Karpas-422 (cell line): ENCODE data around the gene RFPL3. TPM values are rescaled to one million over a fixed set of nuclear protein-coding genes. Genes with fewer than 3 reads are reported as not detected.
"Not testable (repeated sequence)": the region's sequence is repeated elsewhere in the genome, so short reads cannot be mapped to it uniquely, and the experiment has no call there.

ENCODE experiments used
- DNase-seq: peaks from one replicate; pipeline ENCODE4 v3.0.0-alpha.2; 2015
- H2AFZ ChIP-seq: fragments of 200-600 bp; sonication (generic); 2 replicates; pipeline ENCODE4 v1.6.1; 2014; ENCODE audit warnings: antibody characterized with exemption, low read length, mixed read lengths
- H3K27ac ChIP-seq: fragments of 200-600 bp; sonication (generic); 2 replicates; pipeline ENCODE4 v1.5.1; 2014; ENCODE audit warnings: mild to moderate bottlenecking, low read length, moderate library complexity
- H3K27me3 ChIP-seq: fragments of 200-600 bp; sonication (generic); 2 replicates; pipeline ENCODE4 v1.6.1; 2014; ENCODE audit warnings: low read length, mixed read lengths
- H3K36me3 ChIP-seq: fragments of 200-600 bp; sonication (generic); 2 replicates; pipeline ENCODE4 v1.6.1; 2014; ENCODE audit warnings: low read length, mixed read lengths; ENCODE audit not compliant: insufficient read depth
- H3K4me1 ChIP-seq: fragments of 200-600 bp; sonication (generic); 2 replicates; pipeline ENCODE4 v1.6.1; 2014; ENCODE audit warnings: mild to moderate bottlenecking, low read length, mixed read lengths
- H3K4me2 ChIP-seq: fragments of 200-600 bp; sonication (generic); 2 replicates; pipeline ENCODE4 v1.6.1; 2014; ENCODE audit warnings: low read length, low read depth, mild to moderate bottlenecking; ENCODE audit not compliant: poor library complexity, severe bottlenecking
- H3K4me3 ChIP-seq: fragments of 200-600 bp; sonication (generic); 2 replicates; pipeline ENCODE4 v1.5.1; 2014; ENCODE audit warnings: mild to moderate bottlenecking, antibody characterized with exemption, low read length, mixed read lengths
- H3K79me2 ChIP-seq: fragments of 200-600 bp; sonication (generic); 2 replicates; pipeline ENCODE4 v1.6.1; 2014; ENCODE audit warnings: mild to moderate bottlenecking, low read length, mixed read lengths
- H3K9ac ChIP-seq: fragments of 200-600 bp; sonication (generic); 2 replicates; pipeline ENCODE4 v1.6.0; 2014; ENCODE audit warnings: low read length
- H3K9me2 ChIP-seq: fragments of 200-600 bp; sonication (generic), shearing (Covaris generic); replicated peaks from 2 replicates; pipeline ENCODE4 v1.6.0; 2014; ENCODE audit warnings: mild to moderate bottlenecking, low read length, moderate library complexity; ENCODE audit not compliant: insufficient read depth
- H3K9me3 ChIP-seq: fragments of 300-700, 200-600 bp; sonication (generic); 2 replicates; pipeline ENCODE4 v1.6.1; 2014; ENCODE audit warnings: low read length, mixed read lengths
- H4K20me1 ChIP-seq: fragments of 200-600 bp; sonication (generic); 2 replicates; pipeline ENCODE4 v1.6.1; 2014; ENCODE audit warnings: mild to moderate bottlenecking, antibody characterized with exemption, low read length, low read depth; ENCODE audit not compliant: insufficient read depth
- total RNA-seq: library from RNA; depleted of rRNA; stranded (reverse); fragments of >200 nt; shearing (Covaris generic); gene quantifications from 2 replicates; pipeline ENCODE4 v1.2.3, GENCODE V29; 2014; ENCODE audit warnings: low replicate concordance

The RFPL3 gene
- total RNA-seq, 1 experiment from 2014 or later = not detected

- no peaks in the 10 kb centered on the region for H3K36me3 ChIP-seq
- no peaks in the 10 kb centered on the region for H3K27me3 ChIP-seq
- no peaks in the 10 kb centered on the region for H3K9me3 ChIP-seq
- no peak for DNase-seq
- no peak overlapping the region for H3K9ac ChIP-seq
- no peaks in the 10 kb centered on the region for H4K20me1 ChIP-seq
- no peaks in the 10 kb centered on the region for H3K79me2 ChIP-seq
- H3K4me3 ChIP-seq = no peak overlapping the region
- H3K4me1 ChIP-seq = no peaks in the 10 kb centered on the region
- H3K9me2 ChIP-seq = no peaks in the 10 kb centered on the region
- no peak overlapping the region for H3K4me2 ChIP-seq
- no peak overlapping the region for H3K27ac ChIP-seq
- H2AFZ ChIP-seq = no peak overlapping the region
Observed at GRCh38 chr22:32353292-32353691, 4.4 kb upstream of the RFPL3 start.

GRCh38 chr22:32353840-32354239 lies 3.8 kb upstream of the RFPL3 start:
- no peak overlapping the region for H2AFZ ChIP-seq
- H3K27me3 ChIP-seq = no peaks in the 10 kb centered on the region
- H3K79me2 ChIP-seq = no peaks in the 10 kb centered on the region
- no peak for DNase-seq
- H3K36me3 ChIP-seq = no peaks in the 10 kb centered on the region
- H3K9ac ChIP-seq = no peak overlapping the region
- H4K20me1 ChIP-seq = no peaks in the 10 kb centered on the region
- H3K9me2 ChIP-seq = no peaks in the 10 kb centered on the region
- H3K4me3 ChIP-seq = no peak overlapping the region
- no peak overlapping the region for H3K4me2 ChIP-seq
- H3K9me3 ChIP-seq = no peaks in the 10 kb centered on the region
- no peak overlapping the region for H3K27ac ChIP-seq
- H3K4me1 ChIP-seq = no peaks in the 10 kb centered on the region

GRCh38 chr22:32354360-32355351 lies 3.0 kb upstream of the RFPL3 start:
- peak; percentile 50 for DNase-seq
- H3K4me2 ChIP-seq = no peak overlapping the region
- H4K20me1 ChIP-seq = no peaks in the 10 kb centered on the region
- no peak overlapping the region for H3K27ac ChIP-seq
- no peak overlapping the region for H2AFZ ChIP-seq
- H3K27me3 ChIP-seq = no peaks in the 10 kb centered on the region
- H3K9me3 ChIP-seq = no peaks in the 10 kb centered on the region
- H3K36me3 ChIP-seq = no peaks in the 10 kb centered on the region
- no peaks in the 10 kb centered on the region for H3K79me2 ChIP-seq
- no peaks in the 10 kb centered on the region for H3K4me1 ChIP-seq
- no peak overlapping the region for H3K9ac ChIP-seq
- no peaks in the 10 kb centered on the region for H3K9me2 ChIP-seq
- no peak overlapping the region for H3K4me3 ChIP-seq

GRCh38 chr22:32355760-32356159 lies 1.9 kb upstream of the RFPL3 start:
- no peaks in the 10 kb centered on the region for H3K4me1 ChIP-seq
- H3K79me2 ChIP-seq = no peaks in the 10 kb centered on the region
- DNase-seq = no peak
- H3K9ac ChIP-seq = no peak overlapping the region
- H3K27ac ChIP-seq = no peak overlapping the region
- H4K20me1 ChIP-seq = no peaks in the 10 kb centered on the region
- no peak overlapping the region for H2AFZ ChIP-seq
- no peaks in the 10 kb centered on the region for H3K9me2 ChIP-seq
- H3K36me3 ChIP-seq = no peaks in the 10 kb centered on the region
- no peaks in the 10 kb centered on the region for H3K9me3 ChIP-seq
- no peak overlapping the region for H3K4me2 ChIP-seq
- H3K4me3 ChIP-seq = no peak overlapping the region
- no peaks in the 10 kb centered on the region for H3K27me3 ChIP-seq

- H3K27me3 ChIP-seq, H3K4me2 ChIP-seq, H4K20me1 ChIP-seq, H3K79me2 ChIP-seq, H3K4me3 ChIP-seq, H3K9me2 ChIP-seq, H3K9ac ChIP-seq, H3K27ac ChIP-seq, DNase-seq, H2AFZ ChIP-seq, H3K4me1 ChIP-seq, H3K36me3 ChIP-seq, H3K9me3 ChIP-seq: not testable (repeated sequence)
Observed at GRCh38 chr22:32360096-32360495, 2.4 kb downstream of the RFPL3 start.

- H3K4me3 ChIP-seq = no peak overlapping the region
- no peak overlapping the region for H3K27ac ChIP-seq
- no peaks in the 10 kb centered on the region for H4K20me1 ChIP-seq
- no peaks in the 10 kb centered on the region for H3K79me2 ChIP-seq
- no peaks in the 10 kb centered on the region for H3K27me3 ChIP-seq
- H3K9me2 ChIP-seq = no peaks in the 10 kb centered on the region
- no peaks in the 10 kb centered on the region for H3K4me1 ChIP-seq
- H2AFZ ChIP-seq = no peak overlapping the region
- no peak overlapping the region for H3K4me2 ChIP-seq
- no peaks in the 10 kb centered on the region for H3K36me3 ChIP-seq
- H3K9ac ChIP-seq = no peak overlapping the region
- H3K9me3 ChIP-seq = no peaks in the 10 kb centered on the region
- DNase-seq = no peak
Observed at GRCh38 chr22:32361257-32361656, 3.6 kb downstream of the RFPL3 start.

- H2AFZ ChIP-seq = no peak overlapping the region
- H3K4me1 ChIP-seq = no peaks in the 10 kb centered on the region
- no peaks in the 10 kb centered on the region for H4K20me1 ChIP-seq
- H3K9me3 ChIP-seq = no peaks in the 10 kb centered on the region
- H3K4me3 ChIP-seq = no peak overlapping the region
- DNase-seq = no peak
- no peak overlapping the region for H3K9ac ChIP-seq
- H3K27me3 ChIP-seq = no peaks in the 10 kb centered on the region
- no peaks in the 10 kb centered on the region for H3K36me3 ChIP-seq
- H3K4me2 ChIP-seq = no peak overlapping the region
- no peaks in the 10 kb centered on the region for H3K79me2 ChIP-seq
- no peaks in the 10 kb centered on the region for H3K9me2 ChIP-seq
- no peak overlapping the region for H3K27ac ChIP-seq
Observed at GRCh38 chr22:32364210-32364609, 6.5 kb downstream of the RFPL3 start.

- H3K4me2 ChIP-seq = no peak overlapping the region
- no peaks in the 10 kb centered on the region for H3K4me1 ChIP-seq
- H3K79me2 ChIP-seq = no peaks in the 10 kb centered on the region
- H3K27me3 ChIP-seq = no peaks in the 10 kb centered on the region
- no peaks in the 10 kb centered on the region for H3K36me3 ChIP-seq
- H3K4me3 ChIP-seq = no peak overlapping the region
- no peak overlapping the region for H3K27ac ChIP-seq
- H3K9me2 ChIP-seq = no peaks in the 10 kb centered on the region
- no peaks in the 10 kb centered on the region for H3K9me3 ChIP-seq
- H2AFZ ChIP-seq = no peak overlapping the region
- DNase-seq = no peak
- H4K20me1 ChIP-seq = no peaks in the 10 kb centered on the region
- no peak overlapping the region for H3K9ac ChIP-seq
Observed at GRCh38 chr22:32375678-32376450, 18.2 kb downstream of the RFPL3 start.
